HG02970 (cell line): ENCODE results near the gene CD44.

Experiments used
- ATAC-seq: cut with Tn5 transposase; IDR thresholded peaks from one replicate; pipeline ENCODE4 v1.9.1; 2021; ENCODE audit warnings: mild to moderate bottlenecking, moderate library complexity, moderate number of reproducible peaks; ENCODE audit not compliant: unreplicated experiment, low FRiP score

CD44 gene

DNA sequence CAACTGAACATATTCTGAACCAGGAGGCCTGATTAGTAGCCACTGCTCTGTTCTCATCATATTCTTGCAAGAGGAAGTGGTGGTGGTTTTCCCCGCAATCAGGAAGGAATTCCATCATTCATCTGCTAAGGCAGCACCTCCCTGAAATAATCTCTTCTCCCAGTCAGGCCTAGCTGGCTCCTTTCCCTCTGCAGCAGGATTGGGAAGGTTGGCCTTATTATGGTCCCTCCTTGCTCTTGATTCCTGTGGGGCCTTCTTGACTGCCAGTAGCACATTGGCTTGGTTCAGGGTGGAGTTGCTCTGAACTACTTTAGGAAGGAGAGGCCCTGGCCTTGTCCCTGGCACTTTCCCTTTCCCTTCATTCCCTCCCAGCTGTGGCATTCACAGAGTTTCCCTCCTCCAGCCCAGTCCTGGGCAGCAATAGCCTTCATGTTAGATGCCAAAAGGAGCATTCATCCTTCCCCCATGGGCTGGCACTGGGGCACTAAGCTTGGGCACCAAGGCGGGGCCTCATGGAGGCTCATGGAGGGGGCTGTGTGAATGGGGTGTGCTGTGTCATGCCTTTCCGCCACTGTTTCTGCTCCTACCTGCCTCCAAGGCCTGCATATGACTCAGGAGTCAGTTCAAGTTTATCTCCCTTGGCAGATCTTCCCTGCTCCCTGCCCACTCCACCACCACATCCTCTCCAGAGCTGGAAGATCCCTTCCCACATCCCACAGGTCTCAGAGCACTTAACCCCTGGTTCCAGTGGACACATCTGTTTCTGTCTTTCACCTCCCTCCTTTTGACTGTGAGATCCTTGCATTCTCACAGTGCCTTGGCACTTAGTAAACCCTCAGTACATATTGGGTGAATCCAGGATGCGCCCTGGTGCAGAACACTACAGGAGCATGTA, 27.6 kb upstream of the CD44 start:
- ATAC-seq = no peak

GRCh38 chr11:35112056-35112845, 26.7 kb upstream of the CD44 start:
- no peak for ATAC-seq

DNA sequence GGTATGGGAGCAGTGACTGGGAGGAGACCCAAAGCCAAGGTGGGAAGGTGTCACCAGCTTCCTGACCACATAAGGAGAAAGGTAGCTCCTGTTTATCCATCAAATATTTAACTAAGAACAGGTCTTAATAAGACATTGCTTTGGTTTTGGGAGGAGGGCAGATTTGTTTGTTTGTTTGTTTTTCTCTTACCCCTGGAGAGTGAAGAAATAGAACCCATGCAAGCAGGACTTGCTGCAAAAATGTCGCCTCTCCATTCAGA, 26.2 kb upstream of the CD44 start:
- no peak for ATAC-seq

GRCh38 chr11:35114906-35115687, 23.9 kb upstream of the CD44 start:
- no peak for ATAC-seq

GRCh38 chr11:35115688-35116030, 23.3 kb upstream of the CD44 start:
- no peak for ATAC-seq

- no peak for ATAC-seq
These were observed 22.7 kb upstream of the CD44 start for GRCh38 chr11:35116245-35116644.

- ATAC-seq = no peak
These were observed 22.0 kb upstream of the CD44 start for GRCh38 chr11:35116762-35117640.

DNA sequence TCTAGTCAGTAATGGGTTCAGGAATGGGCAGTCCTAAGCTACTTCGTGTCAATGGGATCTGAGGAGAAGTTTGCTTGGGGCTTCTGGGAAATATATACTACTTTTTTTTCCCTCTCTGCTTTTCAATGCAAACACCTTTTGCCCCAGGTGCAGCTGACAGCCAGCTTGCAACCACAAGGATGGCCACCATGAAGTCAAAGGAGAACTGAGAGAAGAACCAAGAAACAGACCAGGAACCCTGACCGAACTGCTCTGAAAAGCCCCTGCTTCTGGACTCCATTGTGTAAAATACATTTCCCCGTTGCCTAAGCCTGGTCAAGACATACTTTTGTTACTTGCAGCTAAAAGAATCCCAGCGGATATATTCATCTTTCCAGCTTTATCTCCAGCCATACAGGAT, 20.1 kb upstream of the CD44 start:
- no peak for ATAC-seq

DNA sequence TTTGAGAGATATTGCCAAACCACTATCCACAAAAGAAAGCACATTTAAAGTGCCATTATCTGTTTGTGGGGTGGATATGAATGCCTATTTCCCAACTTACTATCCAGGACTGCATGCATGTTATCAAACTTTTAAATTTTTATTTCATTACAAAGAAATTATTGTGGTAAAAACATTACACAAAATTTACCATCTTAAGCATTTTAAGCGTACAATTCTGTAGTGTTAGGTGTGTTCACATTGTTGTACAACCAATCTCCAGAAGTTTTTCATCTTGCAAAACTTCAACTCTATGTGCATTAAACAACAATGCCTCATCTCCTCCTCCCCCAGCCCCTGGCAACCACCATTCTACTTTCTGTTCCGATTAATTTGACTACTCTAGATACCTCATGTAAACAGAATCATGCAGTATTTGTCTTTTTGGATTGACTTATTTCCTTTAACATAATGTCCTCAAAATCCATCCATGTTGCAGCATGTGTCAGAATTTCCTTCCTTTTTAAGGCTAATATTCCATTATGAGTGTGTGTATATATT, 17.6 kb upstream of the CD44 start:
- no peak for ATAC-seq

- no peak for ATAC-seq
These were observed 16.7 kb upstream of the CD44 start for GRCh38 chr11:35122308-35122707.

DNA sequence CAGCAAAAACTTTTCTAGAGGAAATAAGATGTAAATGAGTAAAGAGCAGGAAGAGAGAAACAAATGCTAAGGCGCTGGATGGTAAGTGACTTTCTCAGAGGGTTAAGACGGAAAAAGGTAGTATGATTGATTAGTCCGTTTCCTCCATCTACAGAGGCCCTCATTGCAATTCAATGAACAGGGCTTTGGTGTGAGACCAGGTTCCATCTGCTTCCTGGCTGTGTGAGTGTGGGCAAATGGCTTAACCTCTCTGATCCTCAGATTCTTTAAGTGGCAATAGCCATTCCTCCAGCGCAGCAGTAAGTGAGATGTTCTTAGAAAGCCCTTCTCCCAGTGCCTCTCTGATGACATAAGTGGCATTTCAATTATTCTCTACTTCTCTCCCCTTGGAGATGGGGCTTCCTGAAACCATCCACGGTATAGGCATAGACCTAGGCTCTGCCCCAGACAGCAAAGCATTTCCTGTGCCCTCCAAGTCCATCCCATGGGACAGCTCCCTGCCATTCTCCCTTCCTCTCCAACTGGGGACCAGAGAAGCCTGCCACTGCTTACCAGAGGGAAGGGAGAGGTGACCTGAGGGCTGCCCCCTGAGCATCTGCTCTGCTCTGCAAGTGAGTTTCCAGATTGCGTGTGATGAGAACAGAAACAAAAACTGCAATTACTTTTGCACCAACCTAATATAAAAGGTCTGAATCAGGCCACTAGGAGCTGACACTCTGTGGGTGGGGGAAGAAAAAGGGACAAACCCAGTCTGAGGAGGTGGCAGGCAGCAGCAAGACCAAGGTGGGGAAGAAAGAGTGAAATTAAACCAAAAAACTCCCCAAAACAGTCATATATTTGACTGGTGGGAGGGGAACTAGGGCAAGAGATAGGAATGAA, 12.7 kb upstream of the CD44 start:
- ATAC-seq = peak; percentile 63

DNA sequence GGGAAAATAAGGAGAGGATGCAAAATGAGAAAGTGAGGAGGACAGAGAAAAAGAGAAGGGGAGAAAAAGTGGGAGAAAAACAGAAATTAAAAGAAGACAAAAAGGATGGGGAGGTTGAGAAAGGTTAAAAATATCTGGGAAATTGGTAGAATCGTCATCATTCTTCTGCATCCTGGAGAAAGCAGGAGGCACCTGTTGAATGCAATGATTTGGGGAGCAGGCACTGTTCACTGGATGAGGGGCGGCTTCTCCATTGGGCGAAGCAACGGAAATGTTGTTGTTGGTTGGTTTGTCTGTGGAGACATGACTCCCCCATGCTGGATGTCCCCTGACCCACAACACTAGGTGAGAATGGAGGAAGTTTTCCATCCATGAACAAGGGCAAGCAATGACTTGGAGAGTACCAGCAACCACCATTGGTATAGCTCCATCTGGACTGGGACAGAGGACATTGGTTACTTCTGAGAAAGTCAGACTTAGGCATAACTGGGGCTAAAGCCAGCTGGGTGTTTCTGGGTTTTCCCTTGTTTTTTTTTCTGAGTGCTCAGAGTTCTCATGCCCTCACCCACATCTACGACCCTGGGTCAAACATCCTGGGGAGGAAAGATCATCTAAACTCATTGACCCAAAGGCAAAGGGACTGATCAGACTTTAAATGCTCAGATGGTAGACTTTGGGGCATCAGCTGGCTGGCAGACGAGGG, 11.9 kb upstream of the CD44 start:
- no peak for ATAC-seq

DNA sequence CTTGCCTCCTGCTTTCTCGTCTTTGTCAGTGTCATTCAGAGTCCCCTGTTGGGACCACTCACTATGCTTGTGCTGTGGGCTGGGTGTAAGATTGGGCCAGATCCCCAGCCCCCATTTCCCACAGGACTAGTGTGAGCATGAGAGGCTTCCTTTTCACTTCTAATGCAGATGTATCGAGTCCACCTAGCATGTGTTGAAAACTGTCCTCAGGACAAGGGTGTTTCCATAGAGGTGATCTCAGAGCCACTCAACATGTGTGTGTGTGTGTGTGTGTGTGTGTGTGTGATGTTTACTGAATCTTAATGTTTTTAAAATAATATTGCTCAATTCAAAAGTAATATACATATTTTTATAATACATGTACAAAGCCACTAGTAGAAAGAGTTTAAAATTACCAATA, 11.4 kb upstream of the CD44 start:
- no peak for ATAC-seq

GRCh38 chr11:35131094-35131493, 7.9 kb upstream of the CD44 start:
- ATAC-seq = no peak

DNA sequence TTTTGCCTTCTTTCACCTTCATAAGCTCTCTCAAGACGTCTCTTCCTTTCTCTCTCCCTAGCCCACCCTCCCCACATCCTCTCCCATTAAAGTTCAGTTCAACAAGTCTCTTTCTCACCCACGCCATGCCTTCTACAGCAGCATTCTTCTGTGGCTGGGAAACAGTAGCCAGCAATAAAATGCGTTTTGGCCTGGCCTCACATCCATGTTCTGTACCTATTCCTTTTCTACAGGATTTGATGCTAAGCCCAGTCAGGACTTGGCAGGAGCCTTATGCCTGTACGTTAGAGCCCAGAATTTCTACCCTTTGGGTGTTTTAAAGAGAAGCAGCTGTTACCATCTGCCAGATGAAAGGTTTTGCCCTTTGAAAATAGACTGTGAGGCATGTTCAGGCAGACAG, 7.1 kb upstream of the CD44 start:
- ATAC-seq = no peak

GRCh38 chr11:35133656-35134055, 5.3 kb upstream of the CD44 start:
- no peak for ATAC-seq

DNA sequence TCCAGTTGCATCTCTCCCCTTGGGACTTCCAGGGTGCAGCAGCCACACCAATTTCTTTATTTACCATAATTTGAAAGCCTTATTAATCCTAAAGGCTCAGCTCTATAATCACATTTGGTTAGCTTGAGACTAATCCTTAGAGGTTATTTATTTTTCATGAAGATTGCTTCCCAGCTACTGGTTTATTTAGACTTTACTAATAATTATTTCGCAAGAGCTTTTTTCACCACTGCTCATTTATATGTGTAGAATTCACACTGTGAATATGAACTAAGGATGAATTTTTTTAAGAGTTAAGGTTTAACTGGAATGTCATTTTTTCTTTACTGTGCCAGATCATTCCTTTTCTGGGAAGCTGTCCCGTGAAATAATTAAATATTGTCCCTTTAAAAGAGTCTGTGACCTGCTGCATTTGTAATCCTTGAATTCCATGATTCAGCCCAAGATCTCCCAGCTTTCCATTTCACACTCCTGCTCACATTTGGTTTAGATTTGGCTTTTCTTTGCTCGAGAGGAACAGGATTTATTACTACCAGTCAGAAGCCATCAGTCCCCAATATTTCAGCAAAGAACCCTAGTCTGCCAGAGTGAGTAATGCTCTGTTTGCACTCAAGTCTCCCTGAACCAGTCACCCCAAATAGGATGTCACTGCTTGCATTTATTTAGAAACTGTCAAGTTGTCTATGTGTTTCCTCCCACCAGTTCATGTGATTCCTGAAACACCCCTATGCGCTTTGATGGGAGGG, 4.4 kb upstream of the CD44 start:
- no peak for ATAC-seq

GRCh38 chr11:35135222-35135621, 3.7 kb upstream of the CD44 start:
- no peak for ATAC-seq
